Endothelial cell of umbilical vein (primary cell): ENCODE measurements around the gene ZDHHC14. TPM values are rescaled to one million over a fixed set of nuclear protein-coding genes. Genes with fewer than 3 reads are reported as not detected.

Source experiments
- BruUV-seq: library from RNA; stranded (reverse); fragments of 400-500 nt; replicated peaks from 2 replicates; lab custom pipeline; 2021; lab: Mats Ljungman, UMichigan
- CTCF ChIA-PET: fragments of 300-600, 350-600 bp; sonication (Branson Sonifier 250); formaldehyde crosslinking; loops from one replicate; lab custom pipeline; 2021; ENCODE audit warnings: antibody characterized with exemption, inconsistent platforms; lab: Charles Lee
- POLR2A ChIA-PET: fragments of 300-600, 350-600 bp; sonication (Branson Sonifier 250); formaldehyde crosslinking; loops from one replicate; lab custom pipeline; 2021; ENCODE audit warnings: antibody characterized with exemption, inconsistent platforms; lab: Charles Lee
- DNase-seq: peaks from one replicate; pipeline ENCODE4 v3.0.0-alpha.2; 2011; ENCODE audit warnings: low read depth, low spot score
- FAIRE-seq: peaks from 2 replicates; lab custom pipeline; 2011; peaks lifted over from hg19 to GRCh38; lab: Jason Lieb, UNC
- H2AFZ ChIP-seq: 2 replicates; pipeline ENCODE4 v1.6.0; 2012; ENCODE audit warnings: low read depth, low read length, control low read depth, inconsistent platforms
- H3K27ac ChIP-seq: 2 replicates; pipeline ENCODE4 v1.5.1; 2011; ENCODE audit warnings: low read depth, mild to moderate bottlenecking, control low read depth, low read length, moderate library complexity; ENCODE audit not compliant: insufficient read depth
- H3K27me3 ChIP-seq, 2 experiments: 2 replicates each; pipeline versions ENCODE4 v1.6.0 to v1.6.1; 2011; ENCODE audit warnings: low read length in 2 of 2, mixed read lengths in 1 of 2; ENCODE audit not compliant: control insufficient read depth in 2 of 2, insufficient read depth in 2 of 2
- H3K36me3 ChIP-seq, 2 experiments: 2 replicates in 1 of 2; 3 replicates in 1 of 2; pipeline ENCODE4 v1.5.1; 2011; ENCODE audit warnings: low read length in 2 of 2, mild to moderate bottlenecking in 1 of 2, moderate library complexity in 1 of 2; ENCODE audit not compliant: control insufficient read depth in 2 of 2, insufficient read depth in 2 of 2; ENCODE audit errors: extremely low read depth in 1 of 2
- H3K4me1 ChIP-seq: 3 replicates; pipeline ENCODE4 v1.5.1; 2011; ENCODE audit warnings: mild to moderate bottlenecking, low read length; ENCODE audit not compliant: control insufficient read depth, insufficient read depth; ENCODE audit errors: extremely low read depth
- H3K4me2 ChIP-seq: 2 replicates; pipeline ENCODE4 v1.6.1; 2011; ENCODE audit warnings: low read length, control low read depth, mixed read lengths; ENCODE audit not compliant: insufficient read depth
- H3K4me3 ChIP-seq, 3 experiments: fragments of 200-600 bp in 1 of 3; sonication (generic), shearing (Covaris generic) in 1 of 3; replicated peaks in 1 of 3; 2 replicates each; pipeline ENCODE4 v1.5.1; 2011 to 2016; ENCODE audit warnings: control low read depth in 3 of 3, low read length in 3 of 3, mild to moderate bottlenecking in 2 of 3, inconsistent platforms in 1 of 3, low read depth in 1 of 3, moderate library complexity in 1 of 3; ENCODE audit not compliant: insufficient read depth in 1 of 3
- H3K79me2 ChIP-seq: 2 replicates; pipeline ENCODE4 v1.6.0; 2012; ENCODE audit warnings: low read length, inconsistent platforms; ENCODE audit not compliant: control insufficient read depth, insufficient read depth
- H3K9ac ChIP-seq: replicated peaks from 2 replicates; pipeline ENCODE3; 2011; ENCODE audit warnings: low read length, control low read depth; ENCODE audit not compliant: insufficient read depth; ENCODE audit errors: extremely low read depth
- H3K9me1 ChIP-seq: replicated peaks from 3 replicates; pipeline ENCODE4 v1.6.0; 2011; ENCODE audit warnings: mild to moderate bottlenecking, low read length; ENCODE audit not compliant: control insufficient read depth, insufficient read depth; ENCODE audit errors: extremely low read depth
- H3K9me3 ChIP-seq: replicated peaks from 2 replicates; pipeline ENCODE4 v1.5.1; 2012; ENCODE audit warnings: low read length, inconsistent platforms; ENCODE audit not compliant: control insufficient read depth, insufficient read depth
- H4K20me1 ChIP-seq: replicated peaks from 2 replicates; pipeline ENCODE3; 2011; ENCODE audit warnings: mild to moderate bottlenecking, low read length; ENCODE audit not compliant: control insufficient read depth, insufficient read depth; ENCODE audit errors: extremely low read depth
- EZH2 ChIP-seq: IDR thresholded peaks from 2 replicates; pipeline ENCODE4 v1.6.1; 2012; ENCODE audit warnings: borderline replicate concordance, low read depth, mild to moderate bottlenecking, moderate library complexity, low read length, inconsistent platforms; ENCODE audit not compliant: severe bottlenecking
- FOS ChIP-seq: IDR thresholded peaks from 2 replicates; pipeline ENCODE4 v1.6.1; 2011; ENCODE audit warnings: mild to moderate bottlenecking, low read length, moderate library complexity, borderline replicate concordance; ENCODE audit not compliant: insufficient read depth
- GATA2 ChIP-seq: IDR thresholded peaks from 2 replicates; pipeline ENCODE4 v1.7.0; 2011; ENCODE audit warnings: low read depth, mild to moderate bottlenecking, moderate library complexity, mixed read lengths, low read length; ENCODE audit not compliant: insufficient read length, insufficient read depth
- JUN ChIP-seq: IDR thresholded peaks from 2 replicates; pipeline ENCODE4 v1.6.1; 2011; ENCODE audit warnings: borderline replicate concordance, low read depth; ENCODE audit not compliant: insufficient read length, insufficient read depth
- MYC ChIP-seq: IDR thresholded peaks from one replicate; pipeline ENCODE4 v1.6.1; 2011; ENCODE audit warnings: mild to moderate bottlenecking, low read depth, low read length
- POLR2A ChIP-seq: IDR thresholded peaks from 2 replicates; pipeline ENCODE4 v1.6.1; 2012; ENCODE audit warnings: low read depth, mild to moderate bottlenecking, control low read depth, low read length
- POLR2AphosphoS5 ChIP-seq: IDR thresholded peaks from 2 replicates; pipeline ENCODE4 v1.6.1; 2012; ENCODE audit warnings: low read depth, mild to moderate bottlenecking, control low read depth, low read length, moderate library complexity; ENCODE audit not compliant: insufficient read depth
- dilution Hi-C: fragments of 300-500 bp; cut with MboI; formaldehyde crosslinking; loops from one replicate; pipeline ENCODE4 v1.15.0; 2019; ENCODE audit warnings: low sequenced_read_pairs; ENCODE audit not compliant: extremely low pct_ligation_motif_present
- intact Hi-C: fragments of 100-400 bp; cut with micrococcal nuclease; formaldehyde crosslinking; loops from one replicate; pipeline ENCODE4 v1.10.0; 2022
- polyA plus RNA-seq, 4 experiments: library from polyadenylated mRNA; depleted of rRNA in 3 of 4; stranded (reverse) in 3 of 4; unstranded in 1 of 4; fragments of >200 nt; gene quantifications; 2 replicates each; pipeline versions ENCODE4 v1.2.1 to v1.2.3, GENCODE V29; 2011 to 2012; ENCODE audit warnings: missing spikeins in 1 of 4
- total RNA-seq: library from RNA; stranded (reverse); gene quantifications from 2 replicates; pipeline ENCODE4 v1.2.3, GENCODE V29; 2021
- TF ChIP-seq, protein P1 (sequence below): IDR thresholded peaks from 2 replicates; pipeline ENCODE4 v1.6.1; 2011; ENCODE audit not compliant: insufficient read depth, insufficient read length
- TF ChIP-seq, protein P2 (sequence below), 2 donors: IDR thresholded peaks; 1 replicate in 1 of 2; 2 replicates in 1 of 2; pipeline ENCODE4 v1.5.1; 2011; ENCODE audit warnings: low read length in 2 of 2, mild to moderate bottlenecking in 2 of 2, moderate library complexity in 2 of 2, control low read depth in 1 of 2, inconsistent platforms in 1 of 2, low read depth in 1 of 2; ENCODE audit not compliant: insufficient read depth in 1 of 2; ENCODE audit errors: extremely low read depth in 1 of 2

ZDHHC14 gene
- total and polyA plus RNA-seq, 2 donors (not counting 3 experiments of a cell fraction or from before 2014, with no cell fraction given), result 23.0 to 25.6 TPM

DNA sequence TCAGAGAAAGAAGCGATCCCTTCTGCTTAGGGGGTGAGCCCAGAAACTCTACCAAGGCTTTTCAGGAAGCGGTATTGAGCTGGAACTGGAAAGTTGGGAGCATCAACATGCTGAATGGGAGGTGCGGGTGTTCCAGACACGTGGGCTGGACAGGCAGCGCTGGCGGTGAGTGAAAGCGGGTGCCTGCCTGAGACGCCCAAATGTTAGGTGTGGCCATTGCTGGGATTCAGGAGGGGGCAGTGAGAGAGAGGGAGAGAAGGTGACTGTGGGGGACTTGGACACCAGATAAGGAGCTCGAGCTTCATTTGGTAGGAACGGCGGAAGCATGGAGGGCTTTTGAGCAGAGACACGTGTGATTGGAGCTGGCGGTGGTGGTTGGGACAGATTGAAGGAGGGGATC lies 157.7 kb downstream of the ZDHHC14 start:
- ChIA-PET CTCF (no interaction called here), POLR2A (no interaction called here)
- DNase-seq (no peak), FAIRE-seq (no peak)
- H3K36me3 ChIP-seq, result peaks cover 4 to 7% of the 10 kb centered on the region in 2 experiments
- H3K4me1 ChIP-seq, result peaks cover 27% of the 10 kb centered on the region
- intact Hi-C loops (no loop called here), dilution Hi-C loops (no loop called here)
- no peak overlapping the region for H2AFZ ChIP-seq
- H3K9ac ChIP-seq, result no peak overlapping the region
- H3K27ac ChIP-seq, result no peak overlapping the region
- no peaks in the 10 kb centered on the region for H3K27me3 ChIP-seq
- no peaks in the 10 kb centered on the region for H3K9me3 ChIP-seq
- no peaks in the 10 kb centered on the region for H3K9me1 ChIP-seq
- no peaks in the 10 kb centered on the region for H4K20me1 ChIP-seq
- BruUV-seq, result no TSS peak
- no peak overlapping the region for H3K4me2 ChIP-seq
- H3K79me2 ChIP-seq, result no peaks in the 10 kb centered on the region
- TF ChIP-seq, protein P1, sequence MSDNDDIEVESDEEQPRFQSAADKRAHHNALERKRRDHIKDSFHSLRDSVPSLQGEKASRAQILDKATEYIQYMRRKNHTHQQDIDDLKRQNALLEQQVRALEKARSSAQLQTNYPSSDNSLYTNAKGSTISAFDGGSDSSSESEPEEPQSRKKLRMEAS, result no peak
- TF ChIP-seq POLR2AphosphoS5 (no peak), POLR2A (no peak), FOS (no peak), JUN (no peak), MYC (no peak), EZH2 (no peak), GATA2 (no peak)
- TF ChIP-seq, protein P2, sequence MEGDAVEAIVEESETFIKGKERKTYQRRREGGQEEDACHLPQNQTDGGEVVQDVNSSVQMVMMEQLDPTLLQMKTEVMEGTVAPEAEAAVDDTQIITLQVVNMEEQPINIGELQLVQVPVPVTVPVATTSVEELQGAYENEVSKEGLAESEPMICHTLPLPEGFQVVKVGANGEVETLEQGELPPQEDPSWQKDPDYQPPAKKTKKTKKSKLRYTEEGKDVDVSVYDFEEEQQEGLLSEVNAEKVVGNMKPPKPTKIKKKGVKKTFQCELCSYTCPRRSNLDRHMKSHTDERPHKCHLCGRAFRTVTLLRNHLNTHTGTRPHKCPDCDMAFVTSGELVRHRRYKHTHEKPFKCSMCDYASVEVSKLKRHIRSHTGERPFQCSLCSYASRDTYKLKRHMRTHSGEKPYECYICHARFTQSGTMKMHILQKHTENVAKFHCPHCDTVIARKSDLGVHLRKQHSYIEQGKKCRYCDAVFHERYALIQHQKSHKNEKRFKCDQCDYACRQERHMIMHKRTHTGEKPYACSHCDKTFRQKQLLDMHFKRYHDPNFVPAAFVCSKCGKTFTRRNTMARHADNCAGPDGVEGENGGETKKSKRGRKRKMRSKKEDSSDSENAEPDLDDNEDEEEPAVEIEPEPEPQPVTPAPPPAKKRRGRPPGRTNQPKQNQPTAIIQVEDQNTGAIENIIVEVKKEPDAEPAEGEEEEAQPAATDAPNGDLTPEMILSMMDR (IDR thresholded peaks at IDR 0.05; ENCODE audit: extremely low read depth in 1 of 2, insufficient read depth in 1 of 2, low read depth in 1 of 2, low read length in 2 of 2), result no peak
- H3K4me3 ChIP-seq, result no peak overlapping the region
